ENCODE measurements around the gene NEBL. TPM values are rescaled to one million over a fixed set of nuclear protein-coding genes. Genes with fewer than 3 reads are reported as not detected.

The NEBL gene, protein sequence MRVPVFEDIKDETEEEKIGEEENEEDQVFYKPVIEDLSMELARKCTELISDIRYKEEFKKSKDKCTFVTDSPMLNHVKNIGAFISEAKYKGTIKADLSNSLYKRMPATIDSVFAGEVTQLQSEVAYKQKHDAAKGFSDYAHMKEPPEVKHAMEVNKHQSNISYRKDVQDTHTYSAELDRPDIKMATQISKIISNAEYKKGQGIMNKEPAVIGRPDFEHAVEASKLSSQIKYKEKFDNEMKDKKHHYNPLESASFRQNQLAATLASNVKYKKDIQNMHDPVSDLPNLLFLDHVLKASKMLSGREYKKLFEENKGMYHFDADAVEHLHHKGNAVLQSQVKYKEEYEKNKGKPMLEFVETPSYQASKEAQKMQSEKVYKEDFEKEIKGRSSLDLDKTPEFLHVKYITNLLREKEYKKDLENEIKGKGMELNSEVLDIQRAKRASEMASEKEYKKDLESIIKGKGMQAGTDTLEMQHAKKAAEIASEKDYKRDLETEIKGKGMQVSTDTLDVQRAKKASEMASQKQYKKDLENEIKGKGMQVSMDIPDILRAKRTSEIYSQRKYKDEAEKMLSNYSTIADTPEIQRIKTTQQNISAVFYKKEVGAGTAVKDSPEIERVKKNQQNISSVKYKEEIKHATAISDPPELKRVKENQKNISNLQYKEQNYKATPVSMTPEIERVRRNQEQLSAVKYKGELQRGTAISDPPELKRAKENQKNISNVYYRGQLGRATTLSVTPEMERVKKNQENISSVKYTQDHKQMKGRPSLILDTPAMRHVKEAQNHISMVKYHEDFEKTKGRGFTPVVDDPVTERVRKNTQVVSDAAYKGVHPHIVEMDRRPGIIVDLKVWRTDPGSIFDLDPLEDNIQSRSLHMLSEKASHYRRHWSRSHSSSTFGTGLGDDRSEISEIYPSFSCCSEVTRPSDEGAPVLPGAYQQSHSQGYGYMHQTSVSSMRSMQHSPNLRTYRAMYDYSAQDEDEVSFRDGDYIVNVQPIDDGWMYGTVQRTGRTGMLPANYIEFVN
- total RNA-seq (2022; extraction: Qiagen RNA extraction; ENCODE audit: low read depth): 6.3 to 8.8 TPM (median 8.4 TPM) in 5 replicates

DNA sequence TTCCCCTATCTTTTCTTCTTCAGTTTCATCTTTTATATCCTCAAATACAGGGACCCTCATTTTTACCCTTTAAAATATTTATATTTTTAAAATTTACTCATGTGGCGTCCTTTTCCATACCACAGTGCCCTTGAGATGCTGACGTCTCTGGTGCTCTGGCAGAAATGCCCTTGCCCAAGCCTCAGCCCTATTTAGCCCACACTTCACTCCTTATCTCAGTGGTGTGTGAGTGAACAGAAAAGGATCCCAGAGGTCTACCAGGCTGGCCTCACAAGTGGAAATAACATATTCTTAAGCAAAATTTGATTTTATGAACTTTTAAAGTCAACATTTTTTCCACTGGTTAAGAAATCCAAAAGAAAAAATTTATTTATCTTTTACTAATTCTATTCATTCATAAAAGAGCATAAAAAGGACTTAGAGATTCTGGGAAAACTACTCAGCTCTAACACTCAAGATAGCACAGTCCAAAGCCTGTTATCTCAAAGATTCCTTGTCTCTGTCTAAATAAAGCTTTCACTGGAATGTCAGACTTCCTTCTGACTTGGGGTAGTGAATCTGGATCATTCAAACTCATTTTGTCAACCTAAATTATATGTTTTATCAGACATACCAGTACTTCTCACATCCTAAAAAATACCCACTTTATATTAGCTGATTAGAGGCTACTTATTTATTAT is at the start of gene NEBL:
Gene NEBL, minus strand, starts transcription at position 166 of the 680 bp plus-strand sequence. Its CDS starts 106 bp downstream, at position 60.

